ENCODE measurements around the gene GRID2.
"Not testable (repeated sequence)": the region's sequence is repeated elsewhere in the genome, so short reads cannot be mapped to it uniquely, and the experiment has no call there.

GRID2 gene

DNA sequence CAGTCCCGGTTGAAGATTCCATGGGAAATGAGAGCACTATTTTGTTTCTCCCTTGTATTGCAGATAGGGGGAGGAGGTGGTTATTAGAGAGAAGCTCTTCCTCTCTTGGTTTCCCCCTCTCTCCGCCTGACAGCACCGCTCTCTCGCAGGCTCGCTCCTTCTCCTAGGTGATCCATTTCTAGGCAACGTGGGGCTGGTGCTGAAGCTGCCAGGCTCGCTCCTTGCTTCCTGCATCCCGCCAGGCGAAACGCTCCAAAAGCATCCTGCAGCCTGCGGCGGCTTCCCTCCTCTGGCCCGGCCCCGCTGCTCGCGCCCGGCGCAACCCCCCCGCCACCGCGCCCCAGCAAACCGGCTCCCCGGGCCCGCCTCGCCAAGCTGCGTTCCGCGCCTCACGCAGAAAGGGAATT is at the start of gene GRID2:
GRID2 (plus strand) TSS at position 346 of the 407 bp plus-strand sequence.
- no peak for DNase-seq

DNA sequence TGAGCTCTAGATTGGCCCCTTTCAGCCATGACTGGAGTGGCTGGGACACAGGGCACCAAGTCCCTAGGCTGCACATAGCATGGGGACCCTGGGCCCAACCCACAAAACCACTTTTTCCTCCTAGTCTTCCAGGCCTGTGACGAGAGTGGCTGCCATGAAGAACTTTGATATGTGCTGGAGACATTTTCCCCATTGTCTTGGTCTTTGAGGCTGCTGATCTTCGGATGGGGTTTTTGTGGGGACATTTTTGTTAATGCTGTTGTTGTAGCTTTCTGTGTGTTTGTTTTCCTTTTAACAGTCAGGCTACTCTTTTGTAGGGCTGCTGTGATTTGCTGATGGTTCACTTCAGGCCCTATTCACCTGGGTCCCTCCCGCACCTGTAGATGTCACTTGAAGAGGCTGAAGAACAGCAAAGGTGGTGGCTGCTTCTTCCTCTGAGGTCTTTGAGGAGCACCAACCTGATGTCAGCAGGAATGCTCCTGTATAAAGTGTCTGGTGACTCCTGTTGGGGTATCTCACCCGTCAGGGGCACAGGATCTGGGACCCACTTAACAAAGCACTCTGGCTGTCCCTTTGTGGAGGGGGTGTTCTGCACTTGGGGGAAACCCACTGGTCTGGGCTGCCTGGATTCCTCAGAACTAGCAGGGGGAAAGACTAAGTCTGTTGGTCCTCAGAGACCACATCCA is 49.6 kb upstream of the GRID2 start:
- no peak for DNase-seq

DNA sequence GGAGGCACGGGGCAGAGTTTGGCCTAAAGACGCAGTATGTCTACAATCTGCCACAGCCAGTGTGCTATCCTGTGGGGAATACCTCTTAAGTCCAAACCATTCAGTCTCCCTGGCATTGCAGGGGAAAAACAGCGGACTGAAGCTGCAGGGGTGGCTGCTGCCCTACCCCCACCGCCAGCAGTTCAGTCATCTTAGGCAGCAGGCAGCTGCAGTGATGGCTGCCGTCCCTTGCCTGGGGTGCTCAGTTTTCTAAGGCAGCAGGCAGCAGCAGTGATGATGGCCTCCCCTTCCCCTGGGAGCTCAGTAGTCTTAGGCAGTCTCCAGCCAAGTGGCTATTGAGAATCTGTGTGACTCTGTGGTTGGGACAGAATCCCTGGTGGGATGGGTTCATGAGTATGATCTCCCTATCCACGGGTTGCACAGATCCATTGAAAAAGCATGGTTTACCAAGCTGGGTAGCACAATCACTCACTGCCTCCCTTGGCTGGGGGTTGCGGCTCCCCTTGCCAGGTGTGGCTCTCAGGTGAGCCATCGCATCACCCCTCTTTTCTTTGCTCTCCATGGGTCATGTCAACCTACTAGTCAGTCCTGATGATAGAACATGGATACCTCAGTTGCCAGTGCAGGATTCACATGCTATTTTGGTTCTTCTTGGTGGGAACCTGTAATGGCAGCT is 48.9 kb upstream of the GRID2 start:
- no peak for DNase-seq

DNA sequence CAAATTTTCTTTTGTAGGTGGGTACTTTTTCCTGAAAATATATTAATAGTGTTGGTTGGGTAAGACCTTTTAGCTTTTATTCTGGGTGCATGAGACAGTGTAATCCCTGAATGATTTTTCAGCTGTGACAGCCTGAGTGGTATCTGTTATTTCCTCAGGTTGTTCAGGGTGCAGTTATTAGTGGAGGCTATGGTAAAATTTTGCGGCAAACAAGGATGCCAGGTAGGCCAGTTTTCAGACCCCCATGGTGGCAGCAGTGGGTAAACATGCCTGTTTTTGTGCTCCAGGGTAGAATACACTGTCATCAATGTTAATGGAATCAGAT is 47.9 kb upstream of the GRID2 start:
- no peak for DNase-seq

DNA sequence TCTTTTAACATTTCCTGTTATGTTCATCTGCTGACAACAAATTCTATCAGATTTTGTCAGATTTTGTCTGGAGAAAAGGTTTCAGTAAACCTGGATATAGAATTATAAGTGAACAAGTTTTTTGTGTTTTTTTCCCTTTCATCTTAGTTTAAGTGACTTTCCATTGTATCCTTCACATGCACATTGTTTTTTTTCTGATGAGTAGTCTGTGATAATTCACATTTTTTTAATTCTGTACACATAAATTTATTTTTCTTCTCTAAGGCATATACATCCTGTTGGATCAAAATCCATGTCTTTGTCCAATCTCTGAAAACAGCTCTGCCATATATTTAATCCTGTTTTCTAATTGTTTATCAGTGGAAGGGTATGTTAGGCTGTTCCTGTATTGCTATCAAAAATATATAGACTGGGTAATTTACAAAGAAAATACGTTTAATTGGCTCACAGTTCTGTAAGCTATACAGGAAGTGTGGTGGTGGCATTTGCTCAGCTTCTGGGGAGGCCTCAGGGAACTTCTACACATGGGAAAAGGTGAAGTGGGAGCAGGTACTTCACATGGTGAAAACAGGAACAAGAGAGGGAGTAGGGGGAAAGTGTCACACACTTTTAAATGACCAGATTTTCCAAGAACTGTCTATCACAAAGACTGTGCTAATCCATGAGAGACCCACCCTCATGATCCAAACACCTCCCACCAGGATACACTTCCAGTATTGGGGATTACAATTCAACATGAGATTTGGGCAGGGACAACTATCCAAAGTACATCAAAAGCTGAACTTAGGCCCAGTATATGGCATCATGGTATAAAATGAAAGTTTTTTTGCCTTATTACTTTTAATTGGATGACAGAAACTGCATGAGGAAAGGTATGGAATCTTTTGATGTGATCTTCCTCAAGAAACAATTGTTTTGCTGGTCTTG is 45.6 kb upstream of the GRID2 start:
- no peak for DNase-seq

DNA sequence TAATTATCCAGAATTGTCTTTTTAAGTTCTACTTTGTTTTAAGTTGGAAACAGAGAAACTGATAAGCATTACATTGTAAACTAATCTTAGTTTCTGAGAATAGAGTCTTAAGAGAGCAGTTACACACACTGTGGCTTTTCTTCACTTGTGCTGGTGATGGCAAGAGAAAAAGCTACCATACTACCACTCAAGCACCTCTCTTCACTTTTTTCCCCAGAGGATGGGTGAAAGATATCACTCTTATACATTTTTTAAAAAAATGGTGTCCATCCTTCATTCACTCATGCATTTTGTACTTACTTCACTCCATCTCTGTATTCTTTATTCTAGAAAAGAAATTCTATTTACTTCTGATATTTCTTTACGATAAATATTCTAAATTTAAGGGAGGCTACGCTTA is 42.5 kb upstream of the GRID2 start:
- DNase-seq: no peak

DNA sequence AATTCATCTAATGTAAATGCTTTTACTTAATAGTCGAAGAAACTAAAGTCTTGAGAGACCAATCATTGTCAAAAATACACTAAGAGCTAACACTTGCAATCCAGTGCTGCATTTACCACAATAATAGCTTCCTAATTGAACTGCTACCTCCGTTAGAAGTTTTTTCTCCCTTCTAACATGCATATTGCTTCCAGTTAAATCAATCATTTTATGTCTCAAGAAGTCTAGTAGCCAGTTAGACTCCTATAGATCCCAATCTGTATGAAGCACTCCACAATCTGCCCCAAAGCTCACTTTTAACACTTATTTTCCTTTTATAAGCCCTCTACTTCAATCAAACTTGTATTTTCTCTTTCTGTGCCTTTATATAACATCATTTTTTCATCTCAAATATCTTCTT is 41.4 kb upstream of the GRID2 start:
- no peak for DNase-seq

DNA sequence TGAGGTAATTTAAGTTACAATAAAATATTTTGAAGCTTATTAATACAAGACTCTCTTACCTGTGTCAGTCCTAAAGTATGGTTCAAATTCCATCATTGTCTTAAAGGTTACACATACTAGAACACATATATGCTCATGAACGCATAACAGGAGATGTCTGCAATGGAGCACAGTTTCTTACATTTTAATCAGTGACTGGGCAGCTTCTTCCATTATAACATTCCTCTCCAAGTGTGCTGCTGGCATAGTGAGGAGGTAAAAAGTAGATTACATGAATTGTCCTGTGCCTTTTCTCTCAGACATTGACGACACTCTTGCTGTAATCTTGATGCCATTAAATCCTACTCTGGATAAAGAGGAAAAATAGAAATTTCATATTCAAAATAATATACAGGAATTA is 40.8 kb upstream of the GRID2 start:
- DNase-seq: no peak

DNA sequence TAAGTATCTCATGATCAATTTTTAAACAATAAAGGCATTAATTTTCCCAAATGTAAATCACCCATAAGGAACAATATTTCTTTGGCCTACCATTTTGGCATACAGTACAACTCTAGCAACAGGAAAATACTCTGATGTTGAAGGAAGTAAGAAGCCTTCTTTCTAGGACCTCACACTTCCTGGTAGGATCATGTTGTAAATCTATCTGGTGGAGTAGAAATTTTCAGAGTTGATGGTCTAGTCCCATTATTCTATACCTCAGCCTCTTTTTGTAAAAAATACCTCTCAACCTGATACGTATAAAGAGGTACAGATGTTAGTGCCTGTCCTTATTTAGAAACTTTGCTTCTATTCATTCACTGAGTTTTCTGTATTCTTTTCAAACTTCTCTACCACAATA is 40.2 kb upstream of the GRID2 start:
- no peak for DNase-seq

DNA sequence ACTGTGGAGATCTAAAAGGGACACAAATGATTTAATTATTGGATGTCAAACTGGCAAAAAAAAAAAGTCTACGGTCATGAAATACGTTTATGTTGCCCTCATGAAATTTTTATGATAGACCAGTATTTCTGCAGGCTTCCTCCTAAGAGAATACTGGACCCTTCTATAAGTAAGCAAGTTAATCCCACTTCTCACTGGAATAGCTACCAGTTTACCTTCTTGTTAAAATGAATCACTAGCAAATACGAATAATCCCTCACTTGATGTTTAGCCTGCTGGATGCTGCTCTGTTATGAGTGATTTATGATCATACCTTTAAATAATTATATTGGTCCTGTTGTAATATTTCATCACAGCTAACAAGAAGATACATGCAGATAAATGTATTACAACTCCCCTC is 39.6 kb upstream of the GRID2 start:
- no peak for DNase-seq

DNA sequence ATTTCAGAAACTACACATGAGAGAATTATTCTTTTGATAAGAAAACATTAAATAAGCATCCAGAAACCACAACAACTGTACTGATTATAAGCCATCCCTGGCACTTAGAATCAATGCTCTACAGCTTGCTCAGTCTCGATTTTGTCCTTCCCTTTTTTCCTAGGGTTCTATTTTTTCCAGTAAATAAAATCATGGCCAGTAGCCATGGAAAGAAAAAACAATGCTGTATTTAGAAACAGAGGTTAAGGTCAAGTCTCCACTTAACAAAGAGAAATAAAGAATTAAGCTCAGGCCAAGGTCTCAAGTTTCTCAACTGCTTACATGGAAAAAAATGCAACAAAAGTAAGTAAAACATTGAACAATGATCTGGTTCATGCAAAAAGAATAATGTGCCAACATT is 38.7 kb upstream of the GRID2 start:
- no peak for DNase-seq

DNA sequence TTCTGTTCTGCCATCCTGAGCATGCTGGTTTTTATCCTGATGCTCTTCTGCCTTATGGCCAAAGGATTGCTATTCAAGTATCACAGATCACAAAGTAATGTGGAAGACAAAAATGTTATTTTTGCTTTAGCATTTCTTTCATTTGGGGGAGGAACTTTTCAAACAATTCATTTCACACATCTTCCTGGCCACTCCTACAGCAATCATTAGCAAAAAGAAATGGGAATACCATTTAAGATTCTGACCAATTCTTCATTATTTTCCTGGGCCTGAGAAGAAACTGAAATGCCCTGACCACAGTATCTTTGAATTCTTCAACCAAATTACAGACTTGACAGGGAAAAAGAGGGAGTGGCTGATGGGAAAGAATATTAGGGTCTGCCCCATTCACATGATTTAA is 38.0 kb upstream of the GRID2 start:
- no peak for DNase-seq

DNA sequence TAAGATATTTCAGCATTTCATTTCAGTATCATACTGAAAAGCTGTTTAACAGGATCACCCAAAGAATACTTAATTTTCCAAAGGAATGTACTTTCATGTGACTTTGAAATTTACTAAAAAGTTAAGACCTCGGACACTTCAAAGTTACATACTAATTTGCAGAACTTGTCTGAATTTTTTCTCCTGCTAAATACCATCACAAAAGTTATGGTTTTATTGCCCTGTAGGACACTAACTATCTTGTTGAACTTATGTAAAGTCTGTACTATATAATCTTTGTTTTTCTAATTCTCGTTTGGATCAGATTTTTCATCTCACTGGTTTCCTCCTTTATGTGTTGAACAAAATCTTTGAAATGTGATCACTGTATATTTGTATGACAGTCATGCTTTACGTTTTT is 37.2 kb upstream of the GRID2 start:
- no peak for DNase-seq

DNA sequence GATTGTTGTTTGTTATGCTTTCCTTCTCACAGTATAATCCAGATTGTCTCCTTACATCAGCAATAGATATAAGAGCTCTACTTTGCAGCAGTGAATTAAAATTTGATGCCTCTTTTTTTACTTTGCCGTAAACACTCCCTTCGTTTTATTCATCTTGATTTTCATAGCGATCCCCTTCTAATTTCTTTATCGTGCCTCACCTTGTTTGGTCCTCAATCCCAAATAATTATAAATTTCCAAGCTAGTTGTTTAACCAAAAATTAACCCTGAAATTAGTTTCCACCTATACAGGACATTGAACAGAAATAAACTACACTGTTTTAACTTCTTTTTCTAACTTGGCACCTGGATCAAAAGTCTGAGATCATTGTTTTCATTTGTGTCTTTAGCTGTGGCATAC is 35.1 kb upstream of the GRID2 start:
- no peak for DNase-seq

DNA sequence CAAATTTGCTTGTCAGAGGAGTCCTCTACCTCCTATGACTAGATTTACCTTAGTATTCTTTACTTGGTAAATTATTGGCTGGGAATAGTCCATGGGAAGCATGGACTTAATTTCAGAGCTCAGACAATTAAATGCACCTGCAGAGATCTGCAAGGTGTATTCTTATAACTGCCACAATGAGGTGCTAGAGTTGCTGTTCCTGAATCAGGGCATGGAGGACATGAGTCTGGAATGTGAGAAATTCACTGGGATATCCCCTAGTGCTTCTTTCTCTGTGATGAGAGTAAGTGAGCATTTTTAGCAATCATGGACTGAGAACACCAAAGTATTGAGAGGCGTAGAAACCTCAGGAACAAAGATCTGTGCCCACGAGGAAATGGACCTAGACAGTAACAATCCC is 32.9 kb upstream of the GRID2 start:
- no peak for DNase-seq

DNA sequence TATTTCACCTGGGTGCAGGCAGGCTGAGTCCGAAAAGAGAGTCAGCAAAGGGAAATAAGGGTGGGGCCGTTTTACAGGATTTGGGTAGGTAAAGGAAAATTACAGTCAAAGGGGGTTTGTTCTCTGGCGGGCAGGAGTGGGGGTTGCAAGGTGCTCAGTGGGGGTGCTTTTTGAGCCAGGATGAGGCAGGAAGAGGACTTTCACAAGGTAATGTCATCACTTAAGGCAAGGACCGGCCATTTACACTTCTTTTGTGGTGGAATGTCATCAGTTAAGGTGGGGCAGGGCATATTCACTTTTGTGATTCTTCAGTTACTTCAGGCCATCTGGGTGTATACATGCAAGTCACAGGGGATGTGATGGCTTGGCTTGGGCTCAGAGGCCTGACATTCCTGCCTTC is 32.2 kb upstream of the GRID2 start:
- not testable (repeated sequence) for DNase-seq

DNA sequence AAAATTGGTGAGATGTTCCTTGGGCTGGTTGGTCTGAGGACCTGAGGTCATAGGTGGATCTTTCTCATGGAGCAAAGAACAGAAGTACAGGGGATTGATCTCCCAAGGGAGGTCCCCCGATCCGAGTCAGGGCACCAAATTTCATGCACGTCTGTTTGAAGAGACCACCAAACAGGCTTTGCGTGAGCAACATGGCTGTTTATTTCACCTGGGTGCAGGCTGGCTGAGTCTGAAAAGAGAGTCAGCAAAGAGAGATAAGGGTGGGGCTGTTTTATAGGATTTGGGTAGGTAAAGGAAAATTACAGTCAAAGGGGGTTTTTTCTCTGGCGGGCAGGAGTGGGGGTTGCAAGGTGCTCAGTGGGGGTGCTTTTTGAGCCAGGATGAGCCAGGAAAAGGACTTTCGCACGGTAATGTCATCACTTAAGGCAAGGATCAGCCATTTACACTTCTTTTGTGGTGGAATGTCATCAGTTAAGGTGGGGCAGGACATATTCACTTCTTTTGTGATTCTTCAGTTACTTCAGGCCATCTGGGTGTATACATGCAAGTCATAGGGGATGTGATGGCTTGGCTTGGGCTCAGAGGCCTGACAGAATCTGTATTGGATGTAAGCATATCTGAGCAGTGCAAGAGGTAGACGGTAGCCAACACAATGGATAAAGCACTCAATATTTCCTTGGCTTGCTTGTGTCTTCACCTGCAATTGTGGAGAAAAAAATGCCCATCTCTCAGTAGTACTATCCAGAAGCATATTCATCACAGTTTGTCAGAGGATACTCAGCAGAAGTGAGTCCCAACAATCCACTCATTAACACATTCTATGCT is 26.5 kb upstream of the GRID2 start:
- DNase-seq: not testable (repeated sequence)

DNA sequence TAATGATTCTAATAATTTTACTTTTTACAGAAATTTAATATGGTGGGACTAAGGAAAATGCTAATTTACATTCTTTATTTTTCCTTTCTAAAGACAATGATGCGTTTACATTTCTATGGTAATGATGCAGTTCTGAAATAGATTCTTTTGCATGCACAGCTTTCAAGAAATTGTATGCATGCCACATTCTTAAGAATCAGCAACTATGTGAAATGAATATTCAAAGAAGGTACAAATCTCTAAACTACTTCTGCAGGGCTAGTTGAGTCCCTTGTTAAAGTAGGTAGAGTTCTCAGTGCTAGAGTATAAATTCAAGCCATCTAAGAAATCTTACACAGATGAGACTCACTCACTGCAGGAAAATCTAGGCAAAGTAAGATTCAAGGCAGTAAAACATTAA is 24.5 kb upstream of the GRID2 start:
- DNase-seq: no peak

DNA sequence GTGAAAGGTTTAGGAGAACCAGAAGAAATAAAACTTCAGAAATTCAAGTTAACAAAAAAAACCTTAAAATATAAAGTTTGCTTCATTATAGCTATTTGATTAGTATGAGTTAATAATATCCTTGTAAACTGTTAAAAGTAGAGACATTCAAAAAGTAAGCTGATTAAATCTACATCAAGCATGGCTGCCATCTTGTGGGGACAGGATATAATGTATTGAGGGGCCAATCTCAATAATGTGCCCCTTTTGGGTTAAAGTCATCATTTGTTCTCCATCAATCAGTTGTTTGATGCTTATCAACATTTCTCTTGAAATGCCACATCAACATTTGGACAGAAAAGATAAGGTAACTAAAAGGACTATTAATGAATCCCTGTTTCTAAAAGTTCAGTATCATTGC is 4.6 kb upstream of the GRID2 start:
- DNase-seq: no peak

DNA sequence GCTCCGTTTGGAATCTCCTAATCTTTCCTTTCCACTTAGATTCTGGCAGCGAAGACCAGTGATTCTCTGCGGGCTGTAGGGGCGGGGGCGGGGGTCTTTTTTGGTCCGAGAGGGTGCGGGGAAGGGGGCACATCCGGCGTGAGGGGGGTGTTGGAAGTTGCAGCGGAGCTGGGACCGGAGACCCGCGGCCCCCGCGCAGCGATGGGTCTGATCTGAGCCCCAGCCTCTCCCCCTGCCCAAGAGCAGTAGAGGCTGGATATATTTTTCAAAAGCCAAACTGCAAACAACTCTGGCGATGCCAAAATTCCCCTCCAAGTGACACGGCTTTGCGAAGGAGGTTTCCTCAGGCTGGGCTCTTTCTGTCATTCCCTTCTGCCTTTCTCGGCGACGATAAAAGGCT is 355 bp downstream of the GRID2 start:
- no peak for DNase-seq

DNA sequence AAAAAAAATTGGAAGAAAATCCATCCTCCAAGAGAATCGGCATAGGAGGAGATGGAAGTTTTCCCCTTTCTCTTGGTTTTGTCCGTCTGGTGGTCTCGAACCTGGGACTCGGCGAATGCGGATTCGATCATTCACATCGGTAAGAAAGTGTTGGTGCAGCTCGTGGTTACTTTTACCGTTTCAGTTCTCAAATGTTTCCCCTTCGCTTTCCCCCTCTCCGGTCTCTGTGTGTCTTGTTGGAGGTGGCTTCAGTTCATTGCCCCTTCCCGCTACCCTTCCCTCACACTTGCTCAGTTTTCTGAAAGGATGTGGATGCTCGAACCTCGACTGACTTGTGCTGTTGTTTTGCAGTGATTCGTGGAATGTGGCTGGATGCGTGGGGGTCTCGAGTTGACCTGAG is 840 bp downstream of the GRID2 start:
- no peak for DNase-seq

DNA sequence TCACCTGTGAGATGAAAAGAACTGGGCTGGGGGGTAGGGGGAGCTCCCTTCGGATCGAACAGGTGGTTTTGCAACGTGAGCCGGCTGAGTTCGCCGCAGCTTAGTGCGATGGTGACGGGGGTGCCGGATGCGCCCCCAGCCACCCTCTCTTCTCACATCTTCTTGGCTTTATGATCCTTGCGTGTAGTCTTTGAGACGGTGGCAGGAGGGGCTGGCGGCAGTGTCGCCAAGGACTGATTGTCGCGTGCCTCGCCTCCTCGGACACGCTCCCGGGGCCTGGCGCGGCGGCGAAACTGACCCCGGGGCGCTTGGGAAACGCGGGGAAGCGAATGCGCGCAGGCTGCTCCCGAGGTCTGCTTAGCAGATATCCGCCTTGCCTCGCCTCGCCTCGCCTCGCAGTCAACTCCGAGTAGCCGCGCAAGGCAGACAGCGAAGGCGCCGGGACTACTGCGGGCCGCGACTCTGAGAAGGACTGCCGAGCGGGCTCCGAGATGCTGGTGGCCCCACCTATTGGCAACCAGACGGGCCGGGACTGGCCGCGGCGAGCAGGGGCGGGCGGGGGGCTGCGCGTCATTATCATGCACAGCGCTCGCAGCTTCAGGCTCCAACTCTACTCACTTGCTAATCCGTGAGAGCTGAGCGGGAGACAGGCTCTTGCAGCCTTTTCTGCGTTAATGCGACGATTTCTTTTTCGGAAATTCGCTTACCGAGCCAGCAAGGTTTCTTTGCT is 1.5 kb downstream of the GRID2 start:
- DNase-seq: no peak
